Measurements from ENCODE around the gene NTNG1.

DNA sequence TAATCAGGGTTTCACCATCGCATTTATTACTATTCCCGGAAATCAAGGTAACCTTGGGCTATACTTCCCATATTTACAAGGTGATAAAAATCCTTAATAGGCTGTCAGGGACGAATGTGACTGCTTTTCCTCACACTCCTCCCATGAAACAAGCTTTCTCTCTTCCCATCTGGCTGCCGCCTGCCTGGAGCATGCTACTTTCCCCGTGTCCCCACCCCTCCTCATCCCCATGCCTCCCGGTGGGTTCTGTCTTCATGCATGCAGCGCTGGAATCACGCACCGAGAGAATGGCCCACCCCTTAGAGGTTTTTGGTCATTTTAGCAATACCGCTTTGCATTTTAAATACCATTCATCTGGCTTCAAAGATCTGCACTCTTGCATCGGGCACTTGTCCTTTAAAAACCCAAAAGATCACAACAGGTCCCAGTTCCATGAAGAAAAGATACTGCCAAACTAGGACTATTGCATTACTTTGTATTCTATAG is 339.1 kb downstream of the NTNG1 start:
- no peak for TF ChIP-seq POLR2A (IDR thresholded peaks at IDR 0.05)
- TF ChIP-seq, protein P1, sequence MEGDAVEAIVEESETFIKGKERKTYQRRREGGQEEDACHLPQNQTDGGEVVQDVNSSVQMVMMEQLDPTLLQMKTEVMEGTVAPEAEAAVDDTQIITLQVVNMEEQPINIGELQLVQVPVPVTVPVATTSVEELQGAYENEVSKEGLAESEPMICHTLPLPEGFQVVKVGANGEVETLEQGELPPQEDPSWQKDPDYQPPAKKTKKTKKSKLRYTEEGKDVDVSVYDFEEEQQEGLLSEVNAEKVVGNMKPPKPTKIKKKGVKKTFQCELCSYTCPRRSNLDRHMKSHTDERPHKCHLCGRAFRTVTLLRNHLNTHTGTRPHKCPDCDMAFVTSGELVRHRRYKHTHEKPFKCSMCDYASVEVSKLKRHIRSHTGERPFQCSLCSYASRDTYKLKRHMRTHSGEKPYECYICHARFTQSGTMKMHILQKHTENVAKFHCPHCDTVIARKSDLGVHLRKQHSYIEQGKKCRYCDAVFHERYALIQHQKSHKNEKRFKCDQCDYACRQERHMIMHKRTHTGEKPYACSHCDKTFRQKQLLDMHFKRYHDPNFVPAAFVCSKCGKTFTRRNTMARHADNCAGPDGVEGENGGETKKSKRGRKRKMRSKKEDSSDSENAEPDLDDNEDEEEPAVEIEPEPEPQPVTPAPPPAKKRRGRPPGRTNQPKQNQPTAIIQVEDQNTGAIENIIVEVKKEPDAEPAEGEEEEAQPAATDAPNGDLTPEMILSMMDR (IDR thresholded peaks at IDR 0.05): no peak
